Endothelial cell of umbilical vein (primary cell): Measurements from ENCODE around the gene CCDC60. TPM values are rescaled to one million over a fixed set of nuclear protein-coding genes. Genes with fewer than 3 reads are reported as not detected.

Experiments used
- BruUV-seq: library from RNA; stranded (reverse); fragments of 400-500 nt; replicated peaks from 2 replicates; lab custom pipeline; 2021; lab: Mats Ljungman, UMichigan
- CTCF ChIA-PET: fragments of 300-600, 350-600 bp; sonication (Branson Sonifier 250); formaldehyde crosslinking; loops from one replicate; lab custom pipeline; 2021; ENCODE audit warnings: antibody characterized with exemption, inconsistent platforms; lab: Charles Lee
- POLR2A ChIA-PET: fragments of 300-600, 350-600 bp; sonication (Branson Sonifier 250); formaldehyde crosslinking; loops from one replicate; lab custom pipeline; 2021; ENCODE audit warnings: antibody characterized with exemption, inconsistent platforms; lab: Charles Lee
- DNase-seq: peaks from one replicate; pipeline ENCODE4 v3.0.0-alpha.2; 2011; ENCODE audit warnings: low read depth, low spot score
- FAIRE-seq: peaks from 2 replicates; lab custom pipeline; 2011; peaks lifted over from hg19 to GRCh38; lab: Jason Lieb, UNC
- H2AFZ ChIP-seq: 2 replicates; pipeline ENCODE4 v1.6.0; 2012; ENCODE audit warnings: low read depth, low read length, control low read depth, inconsistent platforms
- H3K27ac ChIP-seq: 2 replicates; pipeline ENCODE4 v1.5.1; 2011; ENCODE audit warnings: low read depth, mild to moderate bottlenecking, control low read depth, low read length, moderate library complexity; ENCODE audit not compliant: insufficient read depth
- H3K27me3 ChIP-seq, 2 experiments: 2 replicates each; pipeline versions ENCODE4 v1.6.0 to v1.6.1; 2011; ENCODE audit warnings: low read length in 2 of 2, mixed read lengths in 1 of 2; ENCODE audit not compliant: control insufficient read depth in 2 of 2, insufficient read depth in 2 of 2
- H3K36me3 ChIP-seq, 2 experiments: 2 replicates in 1 of 2; 3 replicates in 1 of 2; pipeline ENCODE4 v1.5.1; 2011; ENCODE audit warnings: low read length in 2 of 2, mild to moderate bottlenecking in 1 of 2, moderate library complexity in 1 of 2; ENCODE audit not compliant: control insufficient read depth in 2 of 2, insufficient read depth in 2 of 2; ENCODE audit errors: extremely low read depth in 1 of 2
- H3K4me1 ChIP-seq: 3 replicates; pipeline ENCODE4 v1.5.1; 2011; ENCODE audit warnings: mild to moderate bottlenecking, low read length; ENCODE audit not compliant: control insufficient read depth, insufficient read depth; ENCODE audit errors: extremely low read depth
- H3K4me2 ChIP-seq: 2 replicates; pipeline ENCODE4 v1.6.1; 2011; ENCODE audit warnings: low read length, control low read depth, mixed read lengths; ENCODE audit not compliant: insufficient read depth
- H3K4me3 ChIP-seq, 3 experiments: fragments of 200-600 bp in 1 of 3; sonication (generic), shearing (Covaris generic) in 1 of 3; replicated peaks in 1 of 3; 2 replicates each; pipeline ENCODE4 v1.5.1; 2011 to 2016; ENCODE audit warnings: control low read depth in 3 of 3, low read length in 3 of 3, mild to moderate bottlenecking in 2 of 3, inconsistent platforms in 1 of 3, low read depth in 1 of 3, moderate library complexity in 1 of 3; ENCODE audit not compliant: insufficient read depth in 1 of 3
- H3K79me2 ChIP-seq: 2 replicates; pipeline ENCODE4 v1.6.0; 2012; ENCODE audit warnings: low read length, inconsistent platforms; ENCODE audit not compliant: control insufficient read depth, insufficient read depth
- H3K9ac ChIP-seq: replicated peaks from 2 replicates; pipeline ENCODE3; 2011; ENCODE audit warnings: low read length, control low read depth; ENCODE audit not compliant: insufficient read depth; ENCODE audit errors: extremely low read depth
- H3K9me1 ChIP-seq: replicated peaks from 3 replicates; pipeline ENCODE4 v1.6.0; 2011; ENCODE audit warnings: mild to moderate bottlenecking, low read length; ENCODE audit not compliant: control insufficient read depth, insufficient read depth; ENCODE audit errors: extremely low read depth
- H3K9me3 ChIP-seq: replicated peaks from 2 replicates; pipeline ENCODE4 v1.5.1; 2012; ENCODE audit warnings: low read length, inconsistent platforms; ENCODE audit not compliant: control insufficient read depth, insufficient read depth
- H4K20me1 ChIP-seq: replicated peaks from 2 replicates; pipeline ENCODE3; 2011; ENCODE audit warnings: mild to moderate bottlenecking, low read length; ENCODE audit not compliant: control insufficient read depth, insufficient read depth; ENCODE audit errors: extremely low read depth
- EZH2 ChIP-seq: IDR thresholded peaks from 2 replicates; pipeline ENCODE4 v1.6.1; 2012; ENCODE audit warnings: borderline replicate concordance, low read depth, mild to moderate bottlenecking, moderate library complexity, low read length, inconsistent platforms; ENCODE audit not compliant: severe bottlenecking
- FOS ChIP-seq: IDR thresholded peaks from 2 replicates; pipeline ENCODE4 v1.6.1; 2011; ENCODE audit warnings: mild to moderate bottlenecking, low read length, moderate library complexity, borderline replicate concordance; ENCODE audit not compliant: insufficient read depth
- JUN ChIP-seq: IDR thresholded peaks from 2 replicates; pipeline ENCODE4 v1.6.1; 2011; ENCODE audit warnings: borderline replicate concordance, low read depth; ENCODE audit not compliant: insufficient read length, insufficient read depth
- MYC ChIP-seq: IDR thresholded peaks from one replicate; pipeline ENCODE4 v1.6.1; 2011; ENCODE audit warnings: mild to moderate bottlenecking, low read depth, low read length
- POLR2AphosphoS5 ChIP-seq: IDR thresholded peaks from 2 replicates; pipeline ENCODE4 v1.6.1; 2012; ENCODE audit warnings: low read depth, mild to moderate bottlenecking, control low read depth, low read length, moderate library complexity; ENCODE audit not compliant: insufficient read depth
- dilution Hi-C: fragments of 300-500 bp; cut with MboI; formaldehyde crosslinking; loops from one replicate; pipeline ENCODE4 v1.15.0; 2019; ENCODE audit warnings: low sequenced_read_pairs; ENCODE audit not compliant: extremely low pct_ligation_motif_present
- intact Hi-C: fragments of 100-400 bp; cut with micrococcal nuclease; formaldehyde crosslinking; loops from one replicate; pipeline ENCODE4 v1.10.0; 2022
- polyA plus RNA-seq, 4 experiments: library from polyadenylated mRNA; depleted of rRNA in 3 of 4; stranded (reverse) in 3 of 4; unstranded in 1 of 4; fragments of >200 nt; gene quantifications; 2 replicates each; pipeline versions ENCODE4 v1.2.1 to v1.2.3, GENCODE V29; 2011 to 2012; ENCODE audit warnings: missing spikeins in 1 of 4
- total RNA-seq: library from RNA; stranded (reverse); gene quantifications from 2 replicates; pipeline ENCODE4 v1.2.3, GENCODE V29; 2021
- TF ChIP-seq, protein P1 (sequence below): IDR thresholded peaks from 2 replicates; pipeline ENCODE4 v1.6.1; 2011; ENCODE audit not compliant: insufficient read depth, insufficient read length
- TF ChIP-seq, protein P2 (sequence below), 2 donors: IDR thresholded peaks; 1 replicate in 1 of 2; 2 replicates in 1 of 2; pipeline ENCODE4 v1.5.1; 2011; ENCODE audit warnings: low read length in 2 of 2, mild to moderate bottlenecking in 2 of 2, moderate library complexity in 2 of 2, control low read depth in 1 of 2, inconsistent platforms in 1 of 2, low read depth in 1 of 2; ENCODE audit not compliant: insufficient read depth in 1 of 2; ENCODE audit errors: extremely low read depth in 1 of 2

The CCDC60 gene
- total and polyA plus RNA-seq, 2 donors (not counting 3 experiments of a cell fraction or from before 2014, with no cell fraction given): not detected

DNA sequence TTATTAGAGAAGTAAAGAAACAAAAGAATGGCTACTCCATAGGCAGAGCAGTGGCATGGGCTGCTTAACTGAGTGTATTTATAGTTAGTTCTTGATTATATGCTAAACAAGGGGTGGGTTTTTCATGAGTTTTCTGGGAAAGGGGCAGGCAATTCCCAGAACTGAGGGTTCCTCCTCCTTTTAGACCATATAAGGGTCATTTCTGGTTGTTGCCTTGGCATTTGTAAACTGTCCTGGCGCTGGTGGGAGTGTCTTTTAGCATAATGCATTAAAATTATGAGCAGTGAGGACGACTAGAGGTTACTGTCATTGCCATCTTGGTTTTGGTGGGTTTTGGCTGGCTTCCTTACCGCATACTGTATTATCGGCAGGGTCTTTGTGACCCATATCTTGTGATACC lies 40.1 kb downstream of the CCDC60 start:
- no peaks in the 10 kb centered on the region for H3K9me1 ChIP-seq
- H3K36me3 ChIP-seq: no peaks in the 10 kb centered on the region
- no TSS peak for BruUV-seq
- ChIA-PET CTCF (no interaction called here), POLR2A (no interaction called here)
- no peak for DNase-seq
- no peaks in the 10 kb centered on the region for H3K27me3 ChIP-seq
- H3K4me2 ChIP-seq: no peak overlapping the region
- FAIRE-seq: no peak
- H3K9ac ChIP-seq: no peak overlapping the region
- H3K27ac ChIP-seq: no peak overlapping the region
- H3K9me3 ChIP-seq: no peaks in the 10 kb centered on the region
- no peaks in the 10 kb centered on the region for H3K79me2 ChIP-seq
- TF ChIP-seq EZH2 (no peak), FOS (no peak), MYC (no peak), JUN (no peak), POLR2AphosphoS5 (no peak)
- TF ChIP-seq, protein P1, sequence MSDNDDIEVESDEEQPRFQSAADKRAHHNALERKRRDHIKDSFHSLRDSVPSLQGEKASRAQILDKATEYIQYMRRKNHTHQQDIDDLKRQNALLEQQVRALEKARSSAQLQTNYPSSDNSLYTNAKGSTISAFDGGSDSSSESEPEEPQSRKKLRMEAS: no peak
- H2AFZ ChIP-seq: no peak overlapping the region
- H3K4me1 ChIP-seq: no peaks in the 10 kb centered on the region
- dilution Hi-C loops: no loop called here
- intact Hi-C loops: no loop called here
- no peak overlapping the region for H3K4me3 ChIP-seq
- no peaks in the 10 kb centered on the region for H4K20me1 ChIP-seq

DNA sequence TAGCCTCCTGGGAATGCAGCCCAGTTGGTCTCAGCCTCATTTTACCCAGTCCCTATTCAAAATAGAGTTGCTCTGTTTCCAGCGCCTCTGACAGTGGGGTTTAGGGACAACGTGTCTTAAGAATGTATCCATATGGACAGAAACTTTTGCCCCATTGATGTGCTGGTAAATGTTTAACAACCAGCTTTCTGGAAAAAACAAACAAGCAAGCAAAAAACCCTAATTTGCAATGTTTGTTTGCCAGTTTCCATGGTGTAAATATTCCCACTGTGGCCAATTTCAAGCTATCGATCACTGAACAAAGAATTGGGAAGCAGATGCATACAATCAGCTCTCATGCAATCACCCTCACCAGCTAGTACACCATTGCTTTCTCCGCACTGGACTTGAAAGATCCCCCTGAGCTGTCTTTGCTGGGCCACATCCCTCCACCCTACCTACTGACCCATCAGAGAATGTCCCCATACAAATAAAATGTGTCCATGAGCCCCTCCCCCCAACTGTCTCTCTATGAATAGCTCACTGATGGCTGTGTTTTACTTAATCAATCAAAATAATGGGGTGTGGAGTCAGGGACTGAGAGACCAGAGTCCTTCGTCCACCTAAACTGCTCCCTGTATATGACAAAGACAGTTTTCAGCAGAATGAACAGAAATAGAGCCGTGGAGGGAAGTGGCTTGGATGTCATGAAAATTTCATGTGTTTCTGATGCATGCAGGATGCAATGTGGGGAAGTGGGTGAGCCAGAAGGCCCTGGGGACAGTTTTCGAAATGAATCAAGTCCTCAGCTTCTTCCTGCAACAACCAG lies 40.8 kb downstream of the CCDC60 start:
- dilution Hi-C loops: no loop called here
- CTCF ChIA-PET: no interaction called here

More for the DNA sequence above, 40.8 kb downstream of the CCDC60 start:
- H3K9ac ChIP-seq: no peak overlapping the region
- TF ChIP-seq FOS (no peak), JUN (no peak)
- TF ChIP-seq, protein P2, sequence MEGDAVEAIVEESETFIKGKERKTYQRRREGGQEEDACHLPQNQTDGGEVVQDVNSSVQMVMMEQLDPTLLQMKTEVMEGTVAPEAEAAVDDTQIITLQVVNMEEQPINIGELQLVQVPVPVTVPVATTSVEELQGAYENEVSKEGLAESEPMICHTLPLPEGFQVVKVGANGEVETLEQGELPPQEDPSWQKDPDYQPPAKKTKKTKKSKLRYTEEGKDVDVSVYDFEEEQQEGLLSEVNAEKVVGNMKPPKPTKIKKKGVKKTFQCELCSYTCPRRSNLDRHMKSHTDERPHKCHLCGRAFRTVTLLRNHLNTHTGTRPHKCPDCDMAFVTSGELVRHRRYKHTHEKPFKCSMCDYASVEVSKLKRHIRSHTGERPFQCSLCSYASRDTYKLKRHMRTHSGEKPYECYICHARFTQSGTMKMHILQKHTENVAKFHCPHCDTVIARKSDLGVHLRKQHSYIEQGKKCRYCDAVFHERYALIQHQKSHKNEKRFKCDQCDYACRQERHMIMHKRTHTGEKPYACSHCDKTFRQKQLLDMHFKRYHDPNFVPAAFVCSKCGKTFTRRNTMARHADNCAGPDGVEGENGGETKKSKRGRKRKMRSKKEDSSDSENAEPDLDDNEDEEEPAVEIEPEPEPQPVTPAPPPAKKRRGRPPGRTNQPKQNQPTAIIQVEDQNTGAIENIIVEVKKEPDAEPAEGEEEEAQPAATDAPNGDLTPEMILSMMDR (IDR thresholded peaks at IDR 0.05; ENCODE audit: extremely low read depth in 1 of 2, insufficient read depth in 1 of 2, low read depth in 1 of 2, low read length in 2 of 2): no peak
- BruUV-seq: no TSS peak
- no peak overlapping the region for H2AFZ ChIP-seq
- H3K4me2 ChIP-seq: no peak overlapping the region
- POLR2A ChIA-PET: no interaction called here
- H3K9me1 ChIP-seq: no peaks in the 10 kb centered on the region
- intact Hi-C loops: no loop called here
- H3K36me3 ChIP-seq: no peaks in the 10 kb centered on the region
- FAIRE-seq (no peak), DNase-seq (no peak)
- no peaks in the 10 kb centered on the region for H3K27me3 ChIP-seq
- no peaks in the 10 kb centered on the region for H3K4me1 ChIP-seq
- no peak overlapping the region for H3K27ac ChIP-seq
- H3K4me3 ChIP-seq: no peak overlapping the region
- no peaks in the 10 kb centered on the region for H3K79me2 ChIP-seq
- H3K9me3 ChIP-seq: no peaks in the 10 kb centered on the region
- H4K20me1 ChIP-seq: no peaks in the 10 kb centered on the region
